Anterior cingulate cortex (tissue), 58 donors: ENCODE results near the gene XAGE1A.
"Not testable (repeated sequence)": the region's sequence is repeated elsewhere in the genome, so short reads cannot be mapped to it uniquely, and the experiment has no call there.

Source experiments
- DNase-seq, 58 donors: peaks; one replicate each; lab custom pipeline; 2025; lab: John Stamatoyannopoulos, UW

The XAGE1A gene

DNA sequence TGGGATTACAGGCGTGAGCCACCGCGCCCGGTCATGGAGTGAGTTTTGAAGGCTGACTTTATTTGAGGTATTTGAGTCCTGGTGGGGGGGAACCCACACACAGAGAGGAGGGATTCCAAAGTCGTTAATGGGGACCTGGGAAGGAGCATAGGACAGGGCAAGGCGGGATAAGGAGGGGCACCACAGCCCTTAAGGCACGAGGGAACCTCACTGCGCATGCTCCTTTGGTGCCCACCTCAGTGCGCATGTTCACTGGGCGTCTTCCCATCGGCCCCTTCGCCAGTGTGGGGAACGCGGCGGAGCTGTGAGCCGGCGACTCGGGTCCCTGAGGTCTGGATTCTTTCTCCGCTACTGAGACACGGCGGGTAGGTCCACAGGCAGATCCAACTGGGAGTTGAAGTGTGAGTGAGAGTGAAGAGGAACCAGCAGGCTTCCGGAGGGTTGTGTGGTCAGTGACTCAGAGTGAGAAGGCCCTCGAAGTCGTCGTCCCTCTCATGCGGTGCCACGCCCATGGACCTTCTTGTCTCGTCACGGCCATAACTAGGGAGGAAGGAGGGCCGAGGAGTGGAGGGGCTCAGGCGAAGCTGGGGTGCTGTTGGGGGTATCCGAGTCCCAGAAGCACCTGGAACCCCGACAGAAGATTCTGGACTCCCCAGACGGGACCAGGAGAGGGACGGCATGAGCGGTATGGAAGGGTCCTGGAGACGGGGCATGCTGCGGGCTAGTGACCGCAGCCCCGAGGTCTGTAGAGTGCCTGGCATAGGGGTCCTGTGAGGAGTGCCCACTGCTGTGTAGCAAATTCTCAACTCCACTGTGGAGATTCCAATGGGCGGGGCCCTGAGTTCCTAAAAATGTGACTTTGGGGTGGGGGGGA, at the start of gene XAGE1A:
Gene XAGE1A (plus strand): TSS at position 264 of the 874 bp plus-strand sequence. CDS start 1,554 bp downstream, outside the sequence.
- DNase-seq = not testable (repeated sequence)

DNA sequence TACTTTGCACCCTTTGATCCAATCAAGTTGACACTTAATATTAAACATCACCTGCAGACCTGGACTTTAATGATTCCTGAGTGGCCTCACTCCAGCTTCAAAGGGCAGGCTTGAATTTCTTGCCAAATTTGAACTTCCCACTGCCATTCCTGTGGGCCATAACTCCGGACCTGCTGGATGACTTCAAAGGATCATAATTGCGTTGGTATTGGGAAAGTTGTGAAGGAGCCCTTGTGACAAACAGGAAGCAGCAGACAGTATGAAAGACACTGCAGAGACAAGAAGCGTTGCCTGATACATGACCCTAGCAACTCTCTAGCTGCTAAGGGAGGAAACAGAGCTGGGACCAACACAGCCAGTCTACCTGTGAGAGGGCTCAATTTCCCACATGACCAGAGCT, 43.6 kb upstream of the XAGE1A start:
- not testable (repeated sequence) for DNase-seq

- not testable (repeated sequence) for DNase-seq
Observed at GRCh38 chrX:52471301-52471700, 24.3 kb upstream of the XAGE1A start.

DNA sequence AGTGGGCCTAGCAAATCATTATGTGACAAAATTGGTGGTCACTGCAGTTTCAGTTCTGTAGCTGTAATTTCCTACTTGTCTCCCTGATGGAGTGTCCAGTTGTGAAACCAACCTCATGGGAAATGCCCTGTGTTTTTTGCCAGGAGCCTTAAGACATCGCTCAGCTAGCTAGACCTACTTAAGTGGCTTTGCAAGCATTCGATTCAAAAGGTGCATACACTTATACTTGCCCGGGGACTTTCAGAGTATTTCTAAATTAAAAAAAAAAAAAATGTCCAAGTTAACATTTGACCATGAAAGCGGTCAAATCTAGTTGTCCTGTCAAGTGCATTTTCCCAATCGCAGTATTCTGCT, 788 bp downstream of the XAGE1A start:
- not testable (repeated sequence) for DNase-seq

- not testable (repeated sequence) for DNase-seq
Observed at GRCh38 chrX:52501362-52501761, 5.8 kb downstream of the XAGE1A start.

- DNase-seq = no peak
Observed at GRCh38 chrX:52504551-52504950, 8.9 kb downstream of the XAGE1A start.

DNA sequence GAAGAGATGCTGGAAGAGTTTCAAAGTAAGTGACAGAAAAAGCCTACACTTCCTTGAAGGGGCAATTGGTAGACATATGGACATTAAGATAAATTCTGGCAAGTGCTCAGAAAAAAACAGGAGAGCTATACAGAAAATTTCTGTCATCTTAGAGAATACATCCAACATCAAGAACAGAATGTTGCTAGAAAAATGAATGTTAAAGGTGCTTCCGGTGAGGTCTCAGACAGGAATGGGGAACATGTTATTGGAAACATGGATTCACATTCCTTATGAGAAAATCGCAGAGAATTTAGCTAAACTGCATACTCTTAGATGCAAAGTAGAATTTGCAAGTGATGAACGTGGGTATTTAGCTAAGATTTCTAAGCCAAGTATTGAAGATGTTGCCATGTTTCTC, 11.7 kb downstream of the XAGE1A start:
- no peak for DNase-seq

DNA sequence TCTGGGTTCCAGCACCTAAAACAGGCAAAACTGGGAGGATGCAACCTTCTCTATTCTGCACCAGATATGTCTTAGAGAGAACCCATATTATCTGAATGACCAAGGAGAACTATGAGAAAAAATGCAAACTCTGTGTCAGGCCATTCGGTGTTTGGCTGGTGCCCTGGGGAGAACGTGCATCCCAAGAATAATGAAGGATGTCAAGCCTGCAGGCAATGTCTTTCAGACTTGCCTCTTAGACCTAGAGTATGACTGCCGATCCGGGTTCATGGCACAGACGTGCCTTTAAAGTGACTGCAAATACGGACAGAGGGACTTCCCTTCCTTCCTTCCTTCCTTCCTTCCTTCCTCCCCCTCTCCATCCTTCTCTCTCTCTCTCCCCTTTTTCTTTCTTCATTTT, 14.3 kb downstream of the XAGE1A start:
- no peak for DNase-seq

GRCh38 chrX:52511126-52511525, 15.5 kb downstream of the XAGE1A start:
- DNase-seq = not testable (repeated sequence)

- DNase-seq = not testable (repeated sequence)
Observed at GRCh38 chrX:52516110-52516986, 20.7 kb downstream of the XAGE1A start.

DNA sequence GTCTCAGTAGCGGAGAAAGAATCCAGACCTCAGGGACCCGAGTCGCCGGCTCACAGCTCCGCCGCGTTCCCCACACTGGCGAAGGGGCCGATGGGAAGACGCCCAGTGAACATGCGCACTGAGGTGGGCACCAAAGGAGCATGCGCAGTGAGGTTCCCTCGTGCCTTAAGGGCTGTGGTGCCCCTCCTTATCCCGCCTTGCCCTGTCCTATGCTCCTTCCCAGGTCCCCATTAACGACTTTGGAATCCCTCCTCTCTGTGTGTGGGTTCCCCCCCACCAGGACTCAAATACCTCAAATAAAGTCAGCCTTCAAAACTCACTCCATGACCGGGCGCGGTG, 21.3 kb downstream of the XAGE1A start, which contains the start of gene XAGE1B:
Gene XAGE1B (minus strand): TSS at position 77 of the 339 bp plus-strand sequence. CDS start 1,536 bp downstream, outside the sequence.
- DNase-seq = not testable (repeated sequence)

- DNase-seq = not testable (repeated sequence)
Observed at GRCh38 chrX:52541051-52541450, 45.4 kb downstream of the XAGE1A start.

- DNase-seq = no peak
Observed at GRCh38 chrX:52542311-52542710, 46.7 kb downstream of the XAGE1A start.

DNA sequence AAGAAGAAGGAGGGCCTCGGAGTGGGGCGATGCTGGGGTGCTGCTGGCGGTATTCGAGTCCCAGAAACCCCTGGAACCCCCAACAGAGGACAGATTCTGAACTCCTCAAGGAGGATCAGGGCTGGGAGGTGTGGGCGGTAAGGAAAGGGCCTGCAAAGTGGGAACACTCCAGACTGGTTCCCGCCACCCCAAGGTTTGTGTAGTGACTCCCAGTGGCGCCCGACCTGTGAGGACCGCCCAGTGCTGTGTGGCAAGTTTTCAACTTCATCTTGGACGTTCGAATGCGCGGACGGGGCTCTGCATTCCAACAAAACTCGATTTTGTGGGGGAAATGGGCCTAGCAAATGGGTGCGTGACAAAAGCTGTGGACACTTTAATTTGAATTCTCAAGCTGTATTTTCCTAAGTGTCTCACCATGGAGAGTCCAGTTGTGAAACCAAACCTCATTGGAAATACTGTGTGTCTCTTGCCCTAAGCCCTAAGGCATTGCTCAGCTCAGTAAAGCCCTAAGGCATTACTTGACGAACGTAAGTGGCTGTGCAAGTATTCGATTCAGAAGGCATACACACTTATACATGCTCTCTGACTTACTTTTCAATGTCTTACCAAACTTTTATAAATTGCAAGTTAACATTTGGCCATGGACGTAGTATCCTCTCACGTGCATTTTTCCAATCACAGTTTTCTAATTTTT, 48.7 kb downstream of the XAGE1A start:
- no peak for DNase-seq

GRCh38 chrX:52548769-52549168, 53.2 kb downstream of the XAGE1A start:
- DNase-seq = not testable (repeated sequence)
